Liver (tissue), 3 donors: ENCODE results near the gene DIS3.

Source experiments
- ATF3 ChIP-seq: IDR thresholded peaks from 2 replicates; pipeline ENCODE4 v1.6.1; 2016; ENCODE audit warnings: antibody characterized with exemption
- CTCF ChIP-seq: fragments of 150-350 bp; IDR thresholded peaks from 2 replicates; pipeline ENCODE4 v1.5.1; 2017; ENCODE audit warnings: improper control_type of control experiment, low read depth, low read length; ENCODE audit not compliant: missing input control
- FOXA1 ChIP-seq: IDR thresholded peaks from 2 replicates; pipeline ENCODE4 v1.6.1; 2016; ENCODE audit warnings: antibody characterized with exemption
- GABPA ChIP-seq, 2 donors: IDR thresholded peaks in 1 of 2; conservative IDR thresholded peaks in 1 of 2; 2 replicates each; pipeline ENCODE4 v1.6.1; 2016; ENCODE audit warnings: antibody characterized with exemption in 2 of 2, mild to moderate bottlenecking in 1 of 2, moderate library complexity in 1 of 2
- JUND ChIP-seq, 2 donors: IDR thresholded peaks; 2 replicates each; pipeline ENCODE4 v1.6.1; 2016; ENCODE audit warnings: antibody characterized with exemption in 2 of 2
- MAX ChIP-seq: IDR thresholded peaks from 2 replicates; pipeline ENCODE4 v1.6.1; 2016; ENCODE audit warnings: antibody characterized with exemption
- NR2F2 ChIP-seq: IDR thresholded peaks from 2 replicates; pipeline ENCODE4 v1.6.1; 2016; ENCODE audit warnings: antibody characterized with exemption
- RAD21 ChIP-seq, 2 donors: IDR thresholded peaks; 2 replicates each; pipeline ENCODE4 v1.6.1; 2016; ENCODE audit warnings: antibody characterized with exemption in 2 of 2, mild to moderate bottlenecking in 2 of 2
- REST ChIP-seq: IDR thresholded peaks from 2 replicates; pipeline ENCODE4 v1.6.1; 2016; ENCODE audit warnings: antibody characterized with exemption, mild to moderate bottlenecking
- RXRA ChIP-seq, 2 donors: IDR thresholded peaks; 2 replicates each; pipeline ENCODE4 v1.6.1; 2017 to 2018; ENCODE audit warnings: antibody characterized with exemption in 2 of 2, mild to moderate bottlenecking in 1 of 2
- SP1 ChIP-seq: IDR thresholded peaks from 2 replicates; pipeline ENCODE4 v1.6.1; 2018; ENCODE audit warnings: antibody characterized with exemption, mild to moderate bottlenecking
- TAF1 ChIP-seq: conservative IDR thresholded peaks from 2 replicates; pipeline ENCODE4 v1.6.1; 2016; ENCODE audit warnings: antibody characterized with exemption, mild to moderate bottlenecking
- YY1 ChIP-seq: IDR thresholded peaks from 2 replicates; pipeline ENCODE4 v1.6.1; 2016; ENCODE audit warnings: antibody characterized with exemption, mild to moderate bottlenecking
- donor health status: healthy.
- donor health status: healthy.

GRCh38 chr13:72820898-72821279 lies 39.2 kb upstream of the DIS3 start:
- TF ChIP-seq GABPA (IDR thresholded peaks at IDR 0.05 in 1 of 2, conservative IDR thresholded peaks at IDR 0.05 in 1 of 2) (no peak), YY1 (no peak), CTCF (no peak), MAX (no peak), RXRA (IDR thresholded peaks at IDR 0.05) (no peak), FOXA1 (no peak), TAF1 (no peak), SP1 (no peak), NR2F2 (no peak), RAD21 (IDR thresholded peaks at IDR 0.05) (no peak), JUND (IDR thresholded peaks at IDR 0.05) (no peak), REST (no peak), ATF3 (no peak)
